ENCODE data around the gene CYP46A1.
"Not testable (repeated sequence)": the region's sequence is repeated elsewhere in the genome, so short reads cannot be mapped to it uniquely, and the experiment has no call there.

Gene CYP46A1

GRCh38 chr14:99760817-99761216 lies 76.7 kb downstream of the CYP46A1 start:
- no peak for DNase-seq (ENCODE audit: low read depth, low spot score)
- ChIA-PET CTCF (interaction anchor here (1.8 kb wide), 1 partner anchor 8 kb away, joined by 6 read pairs; no protein-coding TSS in a partner anchor), POLR2A (no interaction called here)
- no peak overlapping the region for H3K4me3 ChIP-seq (ENCODE audit: low read depth, low read length)
- TF ChIP-seq CTCF (IDR thresholded peaks at IDR 0.05; ENCODE audit: insufficient read depth, low read length, missing control alignments), result no peak

- CTCF ChIA-PET; DNase-seq (ENCODE audit: low read depth, low spot score); POLR2A ChIA-PET; H3K4me3 ChIP-seq (ENCODE audit: low read depth, low read length): not testable (repeated sequence)
Measured at GRCh38 chr14:99762911-99763310, 78.8 kb downstream of the CYP46A1 start.

GRCh38 chr14:99763527-99764221 lies 79.6 kb downstream of the CYP46A1 start:
- TF ChIP-seq CTCF (IDR thresholded peaks at IDR 0.05; ENCODE audit: insufficient read depth, low read length, missing control alignments), result no peak
- DNase-seq (ENCODE audit: low read depth, low spot score), result no peak
- no peak overlapping the region for H3K4me3 ChIP-seq (ENCODE audit: low read depth, low read length)
- ChIA-PET POLR2A (no interaction called here), CTCF (interaction anchor here (0.9 kb wide), 1 partner anchor 29 kb away, joined by 4 read pairs; no protein-coding TSS in a partner anchor)

GRCh38 chr14:99764222-99764706 lies 80.2 kb downstream of the CYP46A1 start:
- no peak overlapping the region for H3K4me3 ChIP-seq (ENCODE audit: low read depth, low read length)
- ChIA-PET CTCF (interaction anchor here (0.9 kb wide), 1 partner anchor 28 kb away, joined by 4 read pairs; no protein-coding TSS in a partner anchor), POLR2A (no interaction called here)
- DNase-seq (ENCODE audit: low read depth, low spot score), result no peak
- TF ChIP-seq CTCF (IDR thresholded peaks at IDR 0.05; ENCODE audit: insufficient read depth, low read length, missing control alignments), result no peak

- DNase-seq (ENCODE audit: low read depth, low spot score), result no peak
- ChIA-PET POLR2A (no interaction called here), CTCF (interaction anchor here (1.6 to 1.7 kb wide), 2 partner anchors 8 to 14 kb away, joined by 5 to 6 read pairs; no protein-coding TSS in a partner anchor)
- no peak for TF ChIP-seq CTCF (IDR thresholded peaks at IDR 0.05; ENCODE audit: insufficient read depth, low read length, missing control alignments)
- H3K4me3 ChIP-seq (ENCODE audit: low read depth, low read length), result no peak overlapping the region
Measured at GRCh38 chr14:99768381-99768780, 84.3 kb downstream of the CYP46A1 start.

GRCh38 chr14:99769123-99769522 lies 85.0 kb downstream of the CYP46A1 start:
- CTCF ChIA-PET, result interaction anchor here (1.7 kb wide), 1 partner anchor 9 kb away, joined by 6 read pairs; no protein-coding TSS in a partner anchor
- POLR2A ChIA-PET, result no interaction called here
- DNase-seq (ENCODE audit: low read depth, low spot score), result no peak
- TF ChIP-seq CTCF (IDR thresholded peaks at IDR 0.05; ENCODE audit: insufficient read depth, low read length, missing control alignments), result no peak
- H3K4me3 ChIP-seq (ENCODE audit: low read depth, low read length), result no peak overlapping the region

Data from AG04449 (cell line).